Heart left ventricle (tissue), 16 donors: ENCODE measurements around the gene VPREB1. TPM values are rescaled to one million over a fixed set of nuclear protein-coding genes. Genes with fewer than 3 reads are reported as not detected.
A peak's percentile ranks its signal among the peaks of the same experiment; 100 is the strongest.

ENCODE experiments used
- ATAC-seq, 4 donors: fragments of 200-7000 bp; cut with Tn5 transposase; one replicate each; pipeline ENCODE4 v1.9.1; 2020 to 2022; ENCODE audit warnings: moderate library complexity in 4 of 4, mild to moderate bottlenecking in 3 of 4, moderate number of reproducible peaks in 1 of 4
- DNase-seq, 5 donors: peaks; one replicate each; pipeline ENCODE4 v3.0.0-alpha.2; 2020
- H3K27ac ChIP-seq, 12 donors: fragments of 200-600 bp; sonication (generic) in 4 of 12; one replicate each; pipeline versions ENCODE4 v1.5.0 to v1.8.0; 2016 to 2022; ENCODE audit warnings: mild to moderate bottlenecking in 2 of 12
- H3K27me3 ChIP-seq, 9 donors: fragments of 200-600 bp; sonication (generic) in 2 of 9; one replicate each; pipeline versions ENCODE4 v1.5.1 to v1.8.0; 2016 to 2022; ENCODE audit warnings: mild to moderate bottlenecking in 3 of 9
- H3K36me3 ChIP-seq, 9 donors: fragments of 200-600 bp; sonication (generic) in 2 of 9; one replicate each; pipeline versions ENCODE4 v1.5.0 to v1.8.0; 2018 to 2022; ENCODE audit warnings: mild to moderate bottlenecking in 2 of 9
- H3K4me1 ChIP-seq, 12 donors: fragments of 200-600 bp; sonication (generic) in 4 of 12; one replicate each; pipeline versions ENCODE4 v1.5.0 to v1.8.0; 2016 to 2022; ENCODE audit warnings: mild to moderate bottlenecking in 3 of 12
- H3K4me3 ChIP-seq, 12 donors: fragments of 200-600 bp; sonication (generic) in 4 of 12; one replicate each; pipeline versions ENCODE4 v1.5.0 to v1.8.0; 2017 to 2022; ENCODE audit warnings: mild to moderate bottlenecking in 9 of 12, moderate library complexity in 4 of 12
- H3K9me3 ChIP-seq, 12 donors: fragments of 200-600 bp; sonication (generic) in 4 of 12; one replicate each; pipeline versions ENCODE4 v1.5.0 to v1.8.0; 2016 to 2022; ENCODE audit warnings: mild to moderate bottlenecking in 1 of 12
- POLR2A ChIP-seq, 2 donors: fragments of 450-650 bp; IDR thresholded peaks; one replicate each; pipeline ENCODE4 v1.6.1; 2017; ENCODE audit warnings: antibody characterized with exemption in 2 of 2, mild to moderate bottlenecking in 2 of 2, moderate library complexity in 2 of 2
- WGBS, 4 donors: extraction: QIAGEN DNeasy Blood & Tissue Kit in 2 of 4; methylation state at CpG; one replicate each; pipeline versions ENCODE4 v1.1.5 to v1.1.7; 2013 to 2018; 5-methylcytosine and 5-hydroxymethylcytosine counted together
- intact Hi-C, 10 donors: fragments of 100-400 bp; cut with DNase I; formaldehyde crosslinking; loops; one replicate each; pipeline versions ENCODE4 v1.11.1 to v1.14.2; 2022
- polyA plus RNA-seq, 2 donors: library from polyadenylated mRNA; stranded (reverse); fragments of 200-250 nt; gene quantifications; one replicate each; pipeline ENCODE4 v1.2.3, GENCODE V29; 2013
- total RNA-seq, 9 donors: library from RNA; depleted of rRNA in 2 of 9; stranded (reverse); fragments of >200 nt in 2 of 9; fragmentation: NEBNext Ultra II Directional in 3 of 9; extraction: Animal tissue kit (Norgen Biotek cat#: 25700) in 3 of 9; gene quantifications; one replicate each; pipeline versions ENCODE4 v1.1.0 to v1.2.4, GENCODE V29; 2016 to 2023
- TF ChIP-seq, protein P1 (sequence below), 12 donors: fragments of 200-600 bp; sonication (generic) in 4 of 12; IDR thresholded peaks; one replicate each; pipeline versions ENCODE4 v1.5.0 to v1.8.0; 2018 to 2022; ENCODE audit warnings: antibody characterized with exemption in 12 of 12, mild to moderate bottlenecking in 5 of 12
- donor health status: ischemic (EF 13 %, LVEDD 7.1; RV severe dilation, severe dysfunction).
- donor health status: healthy with polysubstance abuse.
- donor health status: DM: no; HTN: yes; CAD: no.
- donor health status: DM: no; HTN: no; CAD: no.
- donor health status: ischemic (EF 25% LVEDD 6.9; RV normal size, moderate dysfunction).
- donor health status: ischemic (EF 25% LVEDD 5.7; RV mildly dilated, moderate dysfunction).
- donor health status: healthy.
- donor health status: DM: yes; HTN: yes; CAD: no.
- donor health status: ischemic (EF 35%, LVEDD 5.7; RV mildly dilated, moderate dysfunction).
- donor health status: nonischemic (EF 11% LVEDD 7.7; RV severe dilation, severe dysfunction).
- donor health status: DM: yes; HTN: yes; CAD: no.
- donor health status: PGD.
- donor health status: ischemic (EF 29% LVEDD 5.4; RV normal size, mild dysfunction).
- donor health status: nonischemic (EF 23%, LVEDD 6.1; RV moderate dilation, normal function).

VPREB1 gene
- total and polyA plus RNA-seq, 11 donors: not detected

DNA sequence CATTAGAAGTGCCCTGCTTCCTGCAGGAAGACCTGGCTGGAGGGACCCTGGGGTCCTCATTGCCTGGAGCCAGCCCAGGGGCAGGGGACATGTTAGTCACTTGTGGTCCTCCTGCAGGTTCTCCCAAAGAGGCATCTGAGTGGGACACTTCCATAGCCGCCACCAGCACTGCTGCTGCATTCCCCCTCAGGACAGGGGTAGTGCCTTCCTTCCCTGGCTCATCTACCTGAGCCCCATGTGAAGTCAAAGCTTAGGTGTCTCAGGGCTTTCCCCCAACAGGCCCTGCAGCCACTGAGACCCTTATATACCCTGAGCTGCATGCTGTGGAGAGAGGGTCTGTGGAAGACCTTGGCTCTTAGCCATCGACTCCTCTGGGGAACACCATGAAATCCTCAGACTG lies 45.0 kb upstream of the VPREB1 start:
- Histone ChIP-seq H3K27me3 (peaks cover 0 to 83% (median 18%) of the 10 kb centered on the region in 9 donors), H3K27ac (no peak overlapping the region)
- 52 to 100% (median 81%) methylated on average over 1 to 2 of the region's 2 CpGs for WGBS, 4 donors

GRCh38 chr22:22200569-22201184 lies 43.9 kb upstream of the VPREB1 start:
- ATAC-seq: no peak
- TF ChIP-seq, protein P1, sequence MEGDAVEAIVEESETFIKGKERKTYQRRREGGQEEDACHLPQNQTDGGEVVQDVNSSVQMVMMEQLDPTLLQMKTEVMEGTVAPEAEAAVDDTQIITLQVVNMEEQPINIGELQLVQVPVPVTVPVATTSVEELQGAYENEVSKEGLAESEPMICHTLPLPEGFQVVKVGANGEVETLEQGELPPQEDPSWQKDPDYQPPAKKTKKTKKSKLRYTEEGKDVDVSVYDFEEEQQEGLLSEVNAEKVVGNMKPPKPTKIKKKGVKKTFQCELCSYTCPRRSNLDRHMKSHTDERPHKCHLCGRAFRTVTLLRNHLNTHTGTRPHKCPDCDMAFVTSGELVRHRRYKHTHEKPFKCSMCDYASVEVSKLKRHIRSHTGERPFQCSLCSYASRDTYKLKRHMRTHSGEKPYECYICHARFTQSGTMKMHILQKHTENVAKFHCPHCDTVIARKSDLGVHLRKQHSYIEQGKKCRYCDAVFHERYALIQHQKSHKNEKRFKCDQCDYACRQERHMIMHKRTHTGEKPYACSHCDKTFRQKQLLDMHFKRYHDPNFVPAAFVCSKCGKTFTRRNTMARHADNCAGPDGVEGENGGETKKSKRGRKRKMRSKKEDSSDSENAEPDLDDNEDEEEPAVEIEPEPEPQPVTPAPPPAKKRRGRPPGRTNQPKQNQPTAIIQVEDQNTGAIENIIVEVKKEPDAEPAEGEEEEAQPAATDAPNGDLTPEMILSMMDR (IDR thresholded peaks at IDR 0.05): no peak
- no peak for TF ChIP-seq POLR2A (IDR thresholded peaks at IDR 0.05)
- Histone ChIP-seq H3K27ac (no peak overlapping the region), H3K36me3 (no peaks in the 10 kb centered on the region), H3K4me1 (no peaks in the 10 kb centered on the region), H3K27me3 (peaks cover 0 to 90% (median 17%) of the 10 kb centered on the region in 9 donors), H3K9me3 (no peaks in the 10 kb centered on the region), H3K4me3 (no peak overlapping the region)
- DNase-seq: no peak
- WGBS, 4 donors: 51 to 62% (median 57%) methylated on average over 4 of the region's 4 CpGs
- intact Hi-C loops: no loop called here

More for the DNA sequence above, 45.0 kb upstream of the VPREB1 start:
- no peaks in the 10 kb centered on the region for H3K36me3 ChIP-seq
- no peak for TF ChIP-seq POLR2A (IDR thresholded peaks at IDR 0.05)
- TF ChIP-seq, protein P1 (IDR thresholded peaks at IDR 0.05): no peak
- no peak overlapping the region for H3K4me3 ChIP-seq
- ATAC-seq (no peak), DNase-seq (no peak)
- intact Hi-C loops: loop anchor here in 1 of 10 donors (10.0 kb wide), 1 partner anchor 485 kb away; no protein-coding TSS in a partner anchor
- no peaks in the 10 kb centered on the region for H3K9me3 ChIP-seq
- H3K4me1 ChIP-seq: no peaks in the 10 kb centered on the region

- peaks cover 0 to 87% (median 16%) of the 10 kb centered on the region in 9 donors for H3K27me3 ChIP-seq
- WGBS, 4 donors: 37 to 49% (median 45%) methylated on average over 3 to 11 of the region's 11 CpGs
- no peaks in the 10 kb centered on the region for H3K36me3 ChIP-seq
- H3K4me3 ChIP-seq: no peak overlapping the region
- no peaks in the 10 kb centered on the region for H3K4me1 ChIP-seq
- peak in 2 of 4 donors; percentile 41 to 78 for ATAC-seq
- TF ChIP-seq, protein P1 (IDR thresholded peaks at IDR 0.05): peak in 6 of 12 donors; percentile 30 to 78 (median 60)
- TF ChIP-seq POLR2A (IDR thresholded peaks at IDR 0.05): no peak
- H3K9me3 ChIP-seq: no peaks in the 10 kb centered on the region
- DNase-seq: peak in 3 of 5 donors; percentile 43 to 71 (median 53)
- intact Hi-C loops: no loop called here
- no peak overlapping the region for H3K27ac ChIP-seq
Measured at GRCh38 chr22:22201185-22201929, 43.2 kb upstream of the VPREB1 start.

DNA sequence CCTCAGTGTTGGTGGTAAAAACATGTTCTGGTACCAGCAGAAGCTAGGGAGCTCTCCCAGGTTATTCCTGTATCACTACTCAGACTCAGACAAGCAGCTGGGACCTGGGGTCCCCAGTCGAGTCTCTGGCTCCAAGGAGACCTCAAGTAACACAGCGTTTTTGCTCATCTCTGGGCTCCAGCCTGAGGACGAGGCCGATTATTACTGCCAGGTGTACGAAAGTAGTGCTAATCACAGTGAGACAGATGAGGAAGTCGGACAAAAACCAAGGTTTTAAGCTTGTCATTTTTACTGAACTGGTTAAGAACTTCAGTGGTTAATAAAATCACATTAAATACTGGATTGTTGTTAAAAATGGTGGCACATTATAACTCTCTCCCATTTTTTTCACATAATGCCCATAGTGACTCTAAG lies 42.6 kb upstream of the VPREB1 start:
- Histone ChIP-seq H3K27me3 (peaks cover 0 to 86% (median 16%) of the 10 kb centered on the region in 9 donors), H3K36me3 (no peaks in the 10 kb centered on the region), H3K4me1 (no peaks in the 10 kb centered on the region), H3K9me3 (no peaks in the 10 kb centered on the region), H3K27ac (no peak overlapping the region), H3K4me3 (no peak overlapping the region)
- intact Hi-C loops: no loop called here
- ATAC-seq (no peak), DNase-seq (no peak)
- WGBS, 4 donors: 54 to 64% (median 58%) methylated on average over 6 of the region's 6 CpGs
- TF ChIP-seq, protein P1 (IDR thresholded peaks at IDR 0.05): no peak
- TF ChIP-seq POLR2A (IDR thresholded peaks at IDR 0.05): no peak
